HepG2 (cell line): ENCODE measurements around the gene GATAD2B. TPM values are rescaled to one million over a fixed set of nuclear protein-coding genes. Genes with fewer than 3 reads are reported as not detected.

ENCODE experiments used
- ATAC-seq: fragments of 200-7000 bp; cut with Tn5 transposase; 3 replicates; pipeline ENCODE4 v1.9.1; 2020; ENCODE audit warnings: mild to moderate bottlenecking, moderate library complexity
- BruUV-seq: library from RNA; stranded (reverse); fragments of 400-500 nt; replicated peaks from 2 replicates; lab custom pipeline; 2021; lab: Mats Ljungman, UMichigan
- CTCF ChIA-PET: fragments of 300-600 bp; formaldehyde crosslinking; extraction: SDS; loops from one replicate; lab custom pipeline; 2021; ENCODE audit warnings: low total read pairs, inconsistent platforms, low intra/inter-chr PET ratio; lab: Yijun Ruan, JAX
- POLR2A ChIA-PET: fragments of 350-600 bp; sonication (Branson Sonifier 250); formaldehyde crosslinking; loops from one replicate; lab custom pipeline; 2020; ENCODE audit warnings: antibody characterized with exemption, inconsistent platforms; lab: Yijun Ruan, JAX
- DNase-seq: peaks from one replicate; pipeline ENCODE4 v3.0.0-alpha.2; 2015; ENCODE audit warnings: low spot score
- FAIRE-seq: peaks from 3 replicates; lab custom pipeline; 2011; peaks lifted over from hg19 to GRCh38; lab: Jason Lieb, UNC
- H2AFZ ChIP-seq: one replicate; pipeline ENCODE4 v1.6.1; 2011; ENCODE audit warnings: low read length, inconsistent platforms
- H3K27ac ChIP-seq: fragments of 300-600 bp; 3 replicates; pipeline ENCODE4 v1.8.0; 2011; ENCODE audit warnings: mixed run types, mild to moderate bottlenecking, mixed read lengths, low read length, inconsistent platforms; ENCODE audit not compliant: insufficient read depth; ENCODE audit errors: extremely low read length
- H3K27me3 ChIP-seq, 2 experiments: fragments of 200-600 bp in 1 of 2; 2 replicates in 1 of 2; 3 replicates in 1 of 2; pipeline versions ENCODE4 v1.6.0 to v1.8.0; 2011; ENCODE audit warnings: low read length in 2 of 2, mild to moderate bottlenecking in 2 of 2, moderate library complexity in 2 of 2, inconsistent platforms in 1 of 2; ENCODE audit not compliant: insufficient read depth in 2 of 2, control insufficient read depth in 1 of 2
- H3K36me3 ChIP-seq, 2 experiments: fragments of 200-600 bp in 1 of 2; replicated peaks in 1 of 2; 2 replicates in 1 of 2; 3 replicates in 1 of 2; pipeline versions ENCODE4 v1.5.1 to v1.8.0; 2011; ENCODE audit warnings: low read length in 2 of 2, inconsistent platforms in 1 of 2; ENCODE audit not compliant: insufficient read depth in 2 of 2, control insufficient read depth in 1 of 2
- H3K4me1 ChIP-seq: 2 replicates; pipeline ENCODE4 v1.5.1; 2012; ENCODE audit warnings: low read length, inconsistent platforms; ENCODE audit not compliant: insufficient read depth
- H3K4me2 ChIP-seq: 2 replicates; pipeline ENCODE4 v1.6.0; 2011; ENCODE audit warnings: low read depth, low read length, inconsistent platforms
- H3K4me3 ChIP-seq, 3 experiments: fragments of 200-600 bp in 1 of 3; sonication (generic), shearing (Covaris generic) in 1 of 3; replicated peaks in 1 of 3; 2 replicates each; pipeline ENCODE4 v1.5.1; 2011 to 2016; ENCODE audit warnings: low read length in 3 of 3, inconsistent platforms in 2 of 3, low read depth in 2 of 3, mild to moderate bottlenecking in 2 of 3, control low read depth in 1 of 3, mixed read lengths in 1 of 3; ENCODE audit not compliant: insufficient read depth in 1 of 3
- H3K79me2 ChIP-seq: one replicate; pipeline ENCODE4 v1.6.1; 2011; ENCODE audit warnings: low read length, inconsistent platforms; ENCODE audit not compliant: insufficient read depth
- H3K9ac ChIP-seq: 2 replicates; pipeline ENCODE4 v1.6.0; 2011; ENCODE audit warnings: mild to moderate bottlenecking, low read depth, low read length, inconsistent platforms; ENCODE audit not compliant: insufficient read depth
- H3K9me3 ChIP-seq: 2 replicates; pipeline ENCODE4 v1.5.1; 2012; ENCODE audit warnings: mild to moderate bottlenecking, low read length
- H4K20me1 ChIP-seq: 2 replicates; pipeline ENCODE4 v1.6.0; 2011; ENCODE audit warnings: inconsistent platforms, mild to moderate bottlenecking, low read length, moderate library complexity; ENCODE audit not compliant: insufficient read depth
- AGO1 ChIP-seq: fragments of 200-400 bp; formaldehyde crosslinking; IDR thresholded peaks from 2 replicates; pipeline ENCODE4 v1.6.1; 2017; ENCODE audit warnings: mild to moderate bottlenecking, low read depth, low read length, moderate library complexity; ENCODE audit not compliant: poor library complexity, severe bottlenecking
- CC2D1A ChIP-seq: sonication (generic); formaldehyde crosslinking; IDR thresholded peaks from 2 replicates; pipeline ENCODE4 v1.8.1; 2023; ENCODE audit warnings: mild to moderate bottlenecking, missing genetic modification reagents
- MED1 ChIP-seq: sonication (generic); formaldehyde crosslinking; IDR thresholded peaks from 2 replicates; pipeline ENCODE4 v1.4.0; 2020; ENCODE audit warnings: missing genetic modification reagents
- MXD4 ChIP-seq: IDR thresholded peaks from 2 replicates; pipeline ENCODE4 v1.6.1; 2016; ENCODE audit warnings: mild to moderate bottlenecking, missing biosample characterization, missing genetic modification reagents
- REL ChIP-seq: sonication (generic); formaldehyde crosslinking; conservative IDR thresholded peaks from 2 replicates; pipeline ENCODE4 v1.8.0; 2022; ENCODE audit warnings: mild to moderate bottlenecking, missing genetic modification reagents, moderate library complexity
- SIX4 ChIP-seq: sonication (generic); formaldehyde crosslinking; IDR thresholded peaks from 2 replicates; pipeline ENCODE4 v1.4.0; 2020; ENCODE audit warnings: missing genetic modification reagents
- ZNF121 ChIP-seq: sonication (generic); formaldehyde crosslinking; IDR thresholded peaks from 2 replicates; pipeline ENCODE4 v1.5.0; 2020; ENCODE audit warnings: mild to moderate bottlenecking, missing genetic modification reagents
- ZNF124 ChIP-seq: sonication (generic); formaldehyde crosslinking; IDR thresholded peaks from 2 replicates; pipeline ENCODE4 v1.4.0; 2020; ENCODE audit warnings: missing genetic modification reagents
- ZNF17 ChIP-seq: sonication (generic); formaldehyde crosslinking; IDR thresholded peaks from 2 replicates; pipeline ENCODE4 v1.5.0; 2020; ENCODE audit warnings: mild to moderate bottlenecking, missing genetic modification reagents
- ZNF563 ChIP-seq: sonication (generic); formaldehyde crosslinking; IDR thresholded peaks from 2 replicates; pipeline ENCODE4 v1.8.0; 2022; ENCODE audit warnings: mild to moderate bottlenecking, moderate library complexity, missing genetic modification reagents
- ZNF574 ChIP-seq: sonication (generic); formaldehyde crosslinking; IDR thresholded peaks from 2 replicates; pipeline ENCODE4 v1.4.0; 2020; ENCODE audit warnings: missing genetic modification reagents
- WGBS: methylation state at CpG from one replicate; pipeline ENCODE4 v1.1.6; 2017; ENCODE audit warnings: low lambda C conversion rate; 5-methylcytosine and 5-hydroxymethylcytosine counted together
- in situ Hi-C: cut with HindIII; loops from 2 replicates; pipeline ENCODE4 v1.10.0; 2017; ENCODE audit warnings: low pct_unique_long_range_greater_than_20kb; ENCODE audit not compliant: extremely low pct_ligation_motif_present
- intact Hi-C: fragments of 100-400 bp; cut with micrococcal nuclease; formaldehyde crosslinking; loops from one replicate; pipeline ENCODE4 v1.10.0; 2022; ENCODE audit not compliant: unreplicated experiment
- polyA plus RNA-seq, 8 experiments: library from polyadenylated mRNA; depleted of rRNA in 3 of 8; stranded (reverse) in 7 of 8; unstranded in 1 of 8; fragments of >200 nt; fragmentation: Illumina TruSeq in 4 of 8; extraction: Trizol in 4 of 8; gene quantifications; 2 replicates each; pipeline versions ENCODE4 v1.2.1 to v1.2.3, GENCODE V29; 2011 to 2016; ENCODE audit warnings: low read depth in 4 of 8, missing spikeins in 1 of 8, mixed read lengths in 1 of 8; ENCODE audit not compliant: insufficient read depth in 1 of 8
- total RNA-seq, 5 experiments: library from RNA; depleted of rRNA; stranded (reverse); fragments of >200 nt; fragmentation: Illumina TruSeq; extraction: Trizol; gene quantifications; 2 replicates each; pipeline ENCODE4 v1.2.3, GENCODE V29; 2016; ENCODE audit warnings: low read depth in 1 of 5

GATAD2B gene
- total and polyA plus RNA-seq, 2 of the 13 experiments (the other 11 are each of a cell fraction or from before 2014, with no cell fraction given): 3.2 to 5.2 TPM

GRCh38 chr1:153939476-153939875 is 16.7 kb upstream of the GATAD2B start (continued):
- TF ChIP-seq MED1 (CRISPR knock-in tag): no peak

- Histone ChIP-seq H3K27me3 (no peaks in the 10 kb centered on the region), H4K20me1 (no peaks in the 10 kb centered on the region), H3K9ac (no peak overlapping the region), H3K4me2 (no peak overlapping the region), H3K27ac (no peak overlapping the region), H2AFZ (no peak overlapping the region), H3K4me3 (no peak overlapping the region), H3K9me3 (no peaks in the 10 kb centered on the region), H3K36me3 (peaks cover 23 to 57% of the 10 kb centered on the region in 2 experiments), H3K79me2 (no peaks in the 10 kb centered on the region), H3K4me1 (peaks cover 15% of the 10 kb centered on the region)
- DNase-seq (no peak), ATAC-seq (no peak), FAIRE-seq (no peak)
- CTCF ChIA-PET: no interaction called here
- POLR2A ChIA-PET: interaction anchor here (0.6 to 1.8 kb wide), 4 partner anchors 9 to 28 kb away, joined by 3 to 5 read pairs (median 4); partner anchors contain the start of gene CREB3L4
- intact Hi-C loops (no loop called here), in situ Hi-C loops (no loop called here)
- BruUV-seq: no TSS peak
- TF ChIP-seq ZNF121 (CRISPR knock-in tag) (no peak), SIX4 (CRISPR knock-in tag) (no peak), ZNF17 (CRISPR knock-in tag) (no peak), REL (CRISPR knock-in tag) (no peak), ZNF574 (CRISPR knock-in tag) (no peak), AGO1 (no peak), ZNF124 (no peak), ZNF563 (no peak), CC2D1A (no peak), MXD4 (CRISPR knock-in tag) (no peak)
- WGBS: 94% methylated on average over 2 of the region's 3 CpGs
Observed at GRCh38 chr1:153938996-153939395, 16.2 kb upstream of the GATAD2B start.
